HG03565 (cell line): ENCODE measurements around the gene LRRIQ1.

ENCODE experiments used
- ATAC-seq: cut with Tn5 transposase; IDR thresholded peaks from one replicate; pipeline ENCODE4 v1.9.1; 2021; ENCODE audit warnings: mild to moderate bottlenecking, moderate library complexity; ENCODE audit not compliant: unreplicated experiment

The LRRIQ1 gene

GRCh38 chr12:85059594-85059993 is 23.4 kb downstream of the LRRIQ1 start:
- no peak for ATAC-seq

- no peak for ATAC-seq
These were observed 24.8 kb downstream of the LRRIQ1 start for GRCh38 chr12:85060916-85061315.

- ATAC-seq, result no peak
These were observed 29.8 kb downstream of the LRRIQ1 start for GRCh38 chr12:85065837-85066482.

- ATAC-seq, result no peak
These were observed 36.7 kb downstream of the LRRIQ1 start for GRCh38 chr12:85072826-85073225.

- ATAC-seq, result peak; percentile 85
These were observed 40.7 kb downstream of the LRRIQ1 start for GRCh38 chr12:85076688-85077430.

GRCh38 chr12:85085066-85085465 is 48.9 kb downstream of the LRRIQ1 start:
- ATAC-seq, result no peak

GRCh38 chr12:85089792-85090191 is 53.6 kb downstream of the LRRIQ1 start:
- ATAC-seq, result no peak

GRCh38 chr12:85092814-85093370 is 56.7 kb downstream of the LRRIQ1 start:
- no peak for ATAC-seq

GRCh38 chr12:85095501-85095900 is 59.4 kb downstream of the LRRIQ1 start:
- no peak for ATAC-seq

GRCh38 chr12:85130646-85131045 is 94.5 kb downstream of the LRRIQ1 start:
- ATAC-seq, result no peak

- ATAC-seq, result no peak
These were observed 102.7 kb downstream of the LRRIQ1 start for GRCh38 chr12:85138833-85139232.

- no peak for ATAC-seq
These were observed 111.2 kb downstream of the LRRIQ1 start for GRCh38 chr12:85147331-85147730.

GRCh38 chr12:85152311-85152729 is 116.2 kb downstream of the LRRIQ1 start:
- ATAC-seq, result no peak

GRCh38 chr12:85155791-85156190 is 119.6 kb downstream of the LRRIQ1 start:
- ATAC-seq, result no peak

GRCh38 chr12:85156569-85156968 is 120.4 kb downstream of the LRRIQ1 start:
- no peak for ATAC-seq

- no peak for ATAC-seq
These were observed 121.0 kb downstream of the LRRIQ1 start for GRCh38 chr12:85157035-85157603.

GRCh38 chr12:85163752-85164321 is 127.7 kb downstream of the LRRIQ1 start:
- ATAC-seq, result no peak

GRCh38 chr12:85179680-85180270 is 143.6 kb downstream of the LRRIQ1 start:
- no peak for ATAC-seq

GRCh38 chr12:85182699-85183098 is 146.5 kb downstream of the LRRIQ1 start:
- ATAC-seq, result no peak

GRCh38 chr12:85183855-85184254 is 147.7 kb downstream of the LRRIQ1 start:
- ATAC-seq, result no peak

GRCh38 chr12:85186236-85186635 is 150.1 kb downstream of the LRRIQ1 start:
- no peak for ATAC-seq
